Fibroblast of lung (primary cell): ENCODE results near the gene PNPT1.

Source experiments
- CTCF ChIP-seq, 2 donors: IDR thresholded peaks in 1 of 2; conservative IDR thresholded peaks in 1 of 2; 1 replicate in 1 of 2; 2 replicates in 1 of 2; pipeline ENCODE4 v1.5.1; 2011 to 2012; ENCODE audit warnings: low read length in 2 of 2, control low read depth in 1 of 2, inconsistent platforms in 1 of 2, low read depth in 1 of 2, mild to moderate bottlenecking in 1 of 2
- EZH2 ChIP-seq: IDR thresholded peaks from 2 replicates; pipeline ENCODE4 v1.5.1; 2012; ENCODE audit warnings: low read length, control low read depth, mild to moderate bottlenecking; ENCODE audit errors: missing control alignments

- TF ChIP-seq CTCF (conservative IDR thresholded peaks at IDR 0.05 in 1 of 2, IDR thresholded peaks at IDR 0.05 in 1 of 2; ENCODE audit: low read depth in 1 of 2, low read length in 2 of 2) (no peak), EZH2 (no peak)
Observed at GRCh38 chr2:55609938-55610578, 83.6 kb downstream of the PNPT1 start.
